ENCODE data around the gene LCORL. TPM values are rescaled to one million over a fixed set of nuclear protein-coding genes. Genes with fewer than 3 reads are reported as not detected.

The LCORL gene
- total RNA-seq, 1 experiment from 2014 or later: 15.5 TPM

GRCh38 chr4:17805580-17806155 is 215.9 kb downstream of the LCORL start:
- Histone ChIP-seq H2BK5ac (ENCODE audit: insufficient read length, low read length) (no peak overlapping the region), H3K79me2 (ENCODE audit: insufficient read depth, low read length) (peaks cover 26% of the 10 kb centered on the region; the same call in 1 of the 2 replicates), H3K9me3 (ENCODE audit: control insufficient read depth, low read depth, low read length) (no peaks in the 10 kb centered on the region), H3K23ac (ENCODE audit: insufficient read length, low read depth, low read length) (no peak overlapping the region), H3K4me1 (ENCODE audit: insufficient read depth, low read length) (peaks cover 2% of the 10 kb centered on the region; the same call in 1 of the 2 replicates), H3T11ph (ENCODE audit: low read length) (no peak overlapping the region), H3K27ac (ENCODE audit: insufficient read length, low read depth, low read length) (no peak overlapping the region), H3K79me1 (ENCODE audit: insufficient read depth, low read depth, low read length, poor library complexity, severe bottlenecking) (no peaks in the 10 kb centered on the region), H2BK120ac (ENCODE audit: low read depth, low read length, poor library complexity, severe bottlenecking) (no peak overlapping the region), H2BK12ac (ENCODE audit: insufficient read length, low read depth, low read length) (no peak overlapping the region), H4K91ac (ENCODE audit: insufficient read length, low read depth, low read length) (no peak overlapping the region), H3K27me3 (ENCODE audit: insufficient read depth, low read length) (no peaks in the 10 kb centered on the region), H4K5ac (ENCODE audit: insufficient read length, low read depth, low read length) (no peak overlapping the region), H3K23me2 (ENCODE audit: insufficient read length, low read depth, low read length, poor library complexity, severe bottlenecking) (peaks cover 3% of the 10 kb centered on the region), H3K4me2 (ENCODE audit: insufficient read depth, insufficient read length, low read length) (no peak overlapping the region), H4K20me1 (ENCODE audit: control insufficient read depth, insufficient read depth, insufficient read length) (no peaks in the 10 kb centered on the region), H2AK5ac (ENCODE audit: insufficient read length, low read length) (no peak overlapping the region), H3K18ac (ENCODE audit: insufficient read length, low read depth, low read length) (no peak overlapping the region), H3K56ac (ENCODE audit: insufficient read length, low read depth, low read length) (no peak overlapping the region), H3K14ac (ENCODE audit: insufficient read depth, low read length) (no peak overlapping the region), H2AFZ (ENCODE audit: low read length) (no peak overlapping the region), H2BK20ac (ENCODE audit: low read depth, low read length, poor library complexity, severe bottlenecking) (no peak overlapping the region), H4K8ac (replicated peaks; ENCODE audit: insufficient read length, low read depth, low read length) (no peak overlapping the region), H2BK15ac (ENCODE audit: low read depth, low read length) (no peak overlapping the region), H3K9ac (ENCODE audit: extremely low read depth, insufficient read length, low read length) (no peak overlapping the region), H3K4ac (ENCODE audit: low read depth, low read length) (no peak overlapping the region)
- Mint-ChIP-seq H3K27ac (peak overlapping the region in 1 of 3 experiments; percentile 35; a peak in 1 of 7 replicates), H3K4me1 (peaks cover 23 to 24% of the 10 kb centered on the region in 2 experiments), H3K27me3 (ENCODE audit: low read depth) (no peaks in the 10 kb centered on the region), H3K4me3 (no peak overlapping the region), H3K9me3 (peaks cover 0 to 6% of the 10 kb centered on the region in 2 experiments; a peak in 1 of 5 replicates), H3K36me3 (ENCODE audit: insufficient read depth in 1 of 3, low read depth in 3 of 3) (peaks cover 38 to 75% (median 55%) of the 10 kb centered on the region in 3 experiments)
- no peak for TF ChIP-seq CTCF (conservative IDR thresholded peaks at IDR 0.05)
- no CpG with 5 or more reads among the region's 3 CpGs for WGBS (ENCODE audit: extremely low coverage, insufficient read length, low lambda C conversion rate)
- no peak for DNase-seq

All from H9 (cell line).